NCI-H1417 treated with DMSO at 0.1 percent for 48 hours (cell line): ENCODE results near the gene EMILIN2.

Experiments used
- DNase-seq: peaks from one replicate; lab custom pipeline; 2025; lab: John Stamatoyannopoulos, UW

Gene EMILIN2

GRCh38 chr18:2916184-2916583 is 69.4 kb downstream of the EMILIN2 start:
- no peak for DNase-seq

GRCh38 chr18:2917259-2918047 is 70.6 kb downstream of the EMILIN2 start:
- DNase-seq: no peak

- DNase-seq: no peak
Measured at GRCh38 chr18:2918761-2919550, 72.2 kb downstream of the EMILIN2 start.

GRCh38 chr18:2919600-2919999 is 72.8 kb downstream of the EMILIN2 start:
- no peak for DNase-seq

GRCh38 chr18:2920027-2920426 is 73.2 kb downstream of the EMILIN2 start:
- no peak for DNase-seq

- no peak for DNase-seq
Measured at GRCh38 chr18:2920546-2921343, 73.9 kb downstream of the EMILIN2 start.

GRCh38 chr18:2921778-2922177 is 75.0 kb downstream of the EMILIN2 start:
- no peak for DNase-seq

- no peak for DNase-seq
Measured at GRCh38 chr18:2923464-2923863, 76.7 kb downstream of the EMILIN2 start.

- DNase-seq: no peak
Measured at GRCh38 chr18:2924920-2925319, 78.1 kb downstream of the EMILIN2 start.

- no peak for DNase-seq
Measured at GRCh38 chr18:2926528-2926927, 79.7 kb downstream of the EMILIN2 start.

- DNase-seq: no peak
Measured at GRCh38 chr18:2927745-2928144, 80.9 kb downstream of the EMILIN2 start.

GRCh38 chr18:2932247-2933181 is 85.7 kb downstream of the EMILIN2 start:
- DNase-seq: peak; percentile 3

GRCh38 chr18:2933995-2934394 is 87.2 kb downstream of the EMILIN2 start:
- no peak for DNase-seq

- no peak for DNase-seq
Measured at GRCh38 chr18:2935438-2936192, 88.8 kb downstream of the EMILIN2 start.

- no peak for DNase-seq
Measured at GRCh38 chr18:2939317-2939716, 92.5 kb downstream of the EMILIN2 start.

GRCh38 chr18:2948038-2948437 is 101.2 kb downstream of the EMILIN2 start:
- no peak for DNase-seq

- DNase-seq: no peak
Measured at GRCh38 chr18:2952605-2953004, 105.8 kb downstream of the EMILIN2 start.

GRCh38 chr18:2953935-2954653 is 107.3 kb downstream of the EMILIN2 start:
- DNase-seq: no peak

GRCh38 chr18:2954869-2955645 is 108.3 kb downstream of the EMILIN2 start:
- DNase-seq: no peak
